GM12801 (cell line): Measurements from ENCODE around the gene SLBP.

ENCODE experiments used
- CTCF ChIP-seq: IDR thresholded peaks from one replicate; pipeline ENCODE4 v1.5.1; 2011; ENCODE audit warnings: control low read depth; ENCODE audit not compliant: insufficient read length; ENCODE audit errors: extremely low read depth

SLBP gene

GRCh38 chr4:1656986-1657385 lies 55.1 kb downstream of the SLBP start:
- no peak for TF ChIP-seq CTCF

GRCh38 chr4:1656132-1656531 lies 56.0 kb downstream of the SLBP start:
- TF ChIP-seq CTCF = no peak

GRCh38 chr4:1655676-1656075 lies 56.4 kb downstream of the SLBP start:
- no peak for TF ChIP-seq CTCF

- TF ChIP-seq CTCF = no peak
These were observed 57.0 kb downstream of the SLBP start for GRCh38 chr4:1655081-1655480.

GRCh38 chr4:1654216-1654955 lies 57.7 kb downstream of the SLBP start:
- no peak for TF ChIP-seq CTCF

- no peak for TF ChIP-seq CTCF
These were observed 58.3 kb downstream of the SLBP start for GRCh38 chr4:1653776-1654175.

GRCh38 chr4:1652088-1652487 lies 60.0 kb downstream of the SLBP start:
- no peak for TF ChIP-seq CTCF
